TTC549 (cell line): ENCODE results near the gene STARD10.
"Not testable (repeated sequence)": the region's sequence is repeated elsewhere in the genome, so short reads cannot be mapped to it uniquely, and the experiment has no call there.

Source experiments
- FAIRE-seq: peaks from 2 replicates; lab custom pipeline; 2012; peaks lifted over from hg19 to GRCh38; lab: Jason Lieb, UNC

Gene STARD10

GRCh38 chr11:72826191-72826941 lies 32.5 kb upstream of the STARD10 start:
- FAIRE-seq: no peak

- FAIRE-seq: no peak
Measured at GRCh38 chr11:72825661-72826060, 31.8 kb upstream of the STARD10 start.

GRCh38 chr11:72824811-72825505 lies 31.1 kb upstream of the STARD10 start:
- FAIRE-seq: no peak

GRCh38 chr11:72824020-72824419 lies 30.2 kb upstream of the STARD10 start:
- no peak for FAIRE-seq

GRCh38 chr11:72823105-72823804 lies 29.4 kb upstream of the STARD10 start:
- FAIRE-seq: no peak

GRCh38 chr11:72821920-72822799 lies 28.3 kb upstream of the STARD10 start:
- no peak for FAIRE-seq

GRCh38 chr11:72821221-72821919 lies 27.5 kb upstream of the STARD10 start:
- no peak for FAIRE-seq

GRCh38 chr11:72820439-72821139 lies 26.7 kb upstream of the STARD10 start:
- no peak for FAIRE-seq

- FAIRE-seq: no peak
Measured at GRCh38 chr11:72818971-72819370, 25.1 kb upstream of the STARD10 start.

- FAIRE-seq: no peak
Measured at GRCh38 chr11:72817966-72818365, 24.1 kb upstream of the STARD10 start.

- FAIRE-seq: no peak
Measured at GRCh38 chr11:72816404-72816990, 22.6 kb upstream of the STARD10 start.

GRCh38 chr11:72815110-72815618 lies 21.3 kb upstream of the STARD10 start:
- FAIRE-seq: no peak

GRCh38 chr11:72814286-72815109 lies 20.7 kb upstream of the STARD10 start, which contains the start of gene ATG16L2:
ATG16L2 (plus strand) TSS chr11:72814411; CDS start chr11:72814446, 35 bp downstream.
- FAIRE-seq: no peak

- FAIRE-seq: no peak
Measured at GRCh38 chr11:72813740-72814285, 20.0 kb upstream of the STARD10 start.

GRCh38 chr11:72812967-72813739 lies 19.3 kb upstream of the STARD10 start:
- no peak for FAIRE-seq

GRCh38 chr11:72812604-72812966 lies 18.7 kb upstream of the STARD10 start:
- no peak for FAIRE-seq

- not testable (repeated sequence) for FAIRE-seq
Measured at GRCh38 chr11:72811686-72812085, 17.8 kb upstream of the STARD10 start.

- FAIRE-seq: no peak
Measured at GRCh38 chr11:72808331-72808798, 14.5 kb upstream of the STARD10 start.
